ENCODE results near the gene PGBD5.

Gene PGBD5

DNA sequence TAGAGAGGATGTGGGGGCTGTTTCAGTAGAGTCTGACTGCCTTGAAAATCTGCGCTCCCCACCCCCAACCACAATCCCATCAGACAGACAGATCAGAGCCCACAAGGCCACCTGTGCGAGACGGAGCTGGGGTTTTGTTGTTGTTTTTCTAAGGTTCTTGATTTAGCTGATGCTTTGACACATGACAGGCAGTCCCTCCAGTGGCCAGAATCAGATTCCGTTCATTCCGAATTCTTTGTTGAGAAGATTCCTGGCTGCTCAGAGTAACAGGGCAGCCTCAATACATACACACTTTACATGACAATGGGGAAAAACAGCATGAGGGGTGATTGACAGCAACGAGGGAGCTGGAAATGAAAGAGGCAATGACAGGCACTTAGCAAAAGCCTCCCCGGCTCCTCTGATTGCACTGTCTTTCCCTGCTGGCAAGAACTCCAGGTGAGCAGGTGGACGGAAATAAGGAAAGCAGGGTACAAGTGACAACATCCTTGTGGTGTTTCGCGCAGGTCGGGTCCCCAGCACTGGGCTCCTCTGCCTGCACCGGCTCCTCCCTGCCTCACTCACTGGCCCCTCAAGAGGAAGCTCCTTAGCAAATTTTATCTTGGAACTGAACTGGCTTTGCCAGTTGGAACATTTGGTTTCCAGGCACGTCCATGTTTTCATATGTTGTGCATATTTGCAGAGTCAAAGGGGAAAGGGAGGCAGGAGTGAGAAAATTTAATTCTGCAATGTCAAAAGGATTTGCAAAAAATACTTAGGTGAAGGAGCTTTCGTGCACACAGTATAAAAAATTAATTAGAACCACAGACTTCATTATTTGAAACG is 148.7 kb downstream of the PGBD5 start:
- no peak for DNase-seq

DNA sequence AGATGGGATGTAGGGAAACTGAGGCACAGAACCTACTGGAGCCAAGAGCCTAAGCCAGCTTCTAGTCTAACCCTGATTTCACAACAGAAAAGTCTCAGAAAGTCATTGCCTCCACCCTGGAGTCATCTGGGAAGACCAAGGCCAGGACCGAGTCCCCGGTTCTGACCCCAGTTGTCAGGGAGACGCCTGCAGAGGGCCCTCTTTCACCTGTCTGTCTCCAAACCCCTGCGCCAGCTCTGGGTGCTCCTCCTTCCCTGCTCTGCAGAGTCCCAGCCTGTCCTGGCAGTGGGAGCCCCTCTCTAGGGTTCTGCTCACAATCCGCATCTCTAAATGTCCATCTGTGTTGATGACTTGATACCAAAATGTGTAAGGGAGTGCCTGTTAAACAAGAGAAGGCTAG is 149.7 kb downstream of the PGBD5 start:
- DNase-seq = no peak

DNA sequence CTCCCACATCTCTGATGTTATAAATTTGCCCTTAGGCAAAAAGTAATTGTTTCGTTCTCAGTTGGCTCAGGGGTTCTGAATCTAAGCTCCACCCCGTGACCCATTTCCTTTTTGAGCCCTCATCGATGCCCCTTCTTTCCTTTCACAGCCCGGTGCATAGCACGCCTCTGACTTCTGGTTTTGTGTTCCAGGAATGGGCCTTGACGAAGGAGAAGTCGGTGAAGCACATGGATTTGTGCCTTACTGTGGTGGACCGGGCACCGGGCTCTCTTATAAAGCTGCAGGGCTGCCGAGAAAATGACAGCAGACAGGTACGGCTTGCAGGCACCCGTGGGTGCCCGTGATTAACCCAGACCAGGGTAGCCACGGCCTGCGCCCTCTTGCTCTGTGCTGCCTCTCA is 151.9 kb downstream of the PGBD5 start:
- DNase-seq = no peak

DNA sequence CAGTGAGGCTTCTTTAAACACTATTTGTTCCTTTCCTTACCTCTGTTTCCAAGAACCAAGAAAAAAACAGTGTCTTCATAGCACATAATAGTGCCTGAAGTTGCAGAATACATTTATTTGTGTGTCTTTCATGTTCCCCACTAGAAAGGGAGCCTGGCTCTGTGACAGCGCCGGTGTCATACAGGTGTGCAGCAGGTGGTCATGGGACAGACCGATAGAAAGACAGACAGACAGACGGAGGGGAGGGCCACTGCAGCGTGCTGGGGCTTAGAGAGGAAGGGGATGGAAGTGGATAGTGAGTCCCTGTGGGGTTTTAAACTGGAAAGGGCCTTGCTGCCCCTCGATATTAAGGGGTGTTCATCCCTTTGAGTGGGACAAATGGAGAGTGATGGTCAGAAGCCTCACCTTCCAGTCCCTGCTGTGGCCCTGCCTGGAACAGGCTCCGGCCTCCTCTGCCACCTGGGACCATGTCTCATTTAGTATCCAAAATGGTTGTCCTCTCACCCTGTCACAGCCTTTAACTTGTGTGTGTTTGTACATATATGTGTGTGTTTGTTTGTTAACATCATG is 152.9 kb downstream of the PGBD5 start:
- DNase-seq = no peak

DNA sequence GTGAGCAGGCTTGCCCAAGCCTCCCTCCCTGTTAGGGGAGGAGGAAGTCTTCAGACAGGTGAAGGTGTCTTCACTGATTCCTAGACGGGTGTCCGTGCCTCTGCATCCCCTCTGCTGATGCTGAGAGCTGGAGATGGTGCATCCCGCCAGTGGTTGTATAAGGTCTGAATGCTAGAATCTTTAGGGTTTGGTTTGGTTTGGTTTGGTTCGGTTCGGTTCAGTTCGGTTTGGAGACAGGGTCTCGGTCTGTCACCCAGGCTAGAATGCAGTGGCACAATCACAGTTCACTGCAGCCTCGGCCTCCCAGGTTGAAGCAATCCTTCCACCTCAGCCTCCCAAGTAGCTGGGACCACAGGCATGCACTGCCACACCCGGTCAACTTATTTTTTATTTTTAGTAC is 153.6 kb downstream of the PGBD5 start:
- DNase-seq = no peak

DNA sequence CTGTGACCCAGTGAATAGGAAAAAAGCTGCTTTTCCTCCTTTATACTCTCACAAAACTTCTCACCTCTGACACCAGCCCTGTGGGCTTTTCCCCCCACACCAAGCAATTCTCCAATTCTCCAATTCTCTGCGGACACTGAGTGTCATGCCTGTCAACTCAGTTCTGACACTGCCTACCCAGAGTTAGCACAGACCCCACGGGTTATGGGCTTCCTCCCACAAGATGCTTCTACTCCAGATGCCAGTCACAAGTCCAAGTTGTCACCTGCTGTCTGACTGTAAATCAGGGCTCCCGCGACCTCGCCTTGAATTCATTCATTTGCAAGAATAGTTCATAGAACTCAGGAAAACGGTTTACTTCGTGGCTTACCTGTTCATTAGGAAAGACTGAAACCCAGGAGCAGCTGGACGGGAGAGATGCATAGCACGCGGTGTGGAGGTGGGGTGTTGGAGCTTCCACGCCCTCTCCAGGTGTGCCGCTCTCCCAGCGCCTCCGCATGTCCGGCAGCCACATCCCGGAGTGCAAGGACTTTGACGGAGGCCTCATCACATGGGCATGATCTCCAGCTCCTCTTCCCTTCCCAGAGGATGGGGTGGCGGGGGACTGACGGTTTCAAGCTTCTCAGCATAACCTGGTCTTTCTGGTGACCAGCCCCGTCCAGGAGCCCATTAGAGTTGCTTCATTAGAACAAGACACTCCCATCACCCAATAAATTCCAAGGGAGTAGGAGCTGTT is 154.7 kb downstream of the PGBD5 start:
- DNase-seq = no peak

DNA sequence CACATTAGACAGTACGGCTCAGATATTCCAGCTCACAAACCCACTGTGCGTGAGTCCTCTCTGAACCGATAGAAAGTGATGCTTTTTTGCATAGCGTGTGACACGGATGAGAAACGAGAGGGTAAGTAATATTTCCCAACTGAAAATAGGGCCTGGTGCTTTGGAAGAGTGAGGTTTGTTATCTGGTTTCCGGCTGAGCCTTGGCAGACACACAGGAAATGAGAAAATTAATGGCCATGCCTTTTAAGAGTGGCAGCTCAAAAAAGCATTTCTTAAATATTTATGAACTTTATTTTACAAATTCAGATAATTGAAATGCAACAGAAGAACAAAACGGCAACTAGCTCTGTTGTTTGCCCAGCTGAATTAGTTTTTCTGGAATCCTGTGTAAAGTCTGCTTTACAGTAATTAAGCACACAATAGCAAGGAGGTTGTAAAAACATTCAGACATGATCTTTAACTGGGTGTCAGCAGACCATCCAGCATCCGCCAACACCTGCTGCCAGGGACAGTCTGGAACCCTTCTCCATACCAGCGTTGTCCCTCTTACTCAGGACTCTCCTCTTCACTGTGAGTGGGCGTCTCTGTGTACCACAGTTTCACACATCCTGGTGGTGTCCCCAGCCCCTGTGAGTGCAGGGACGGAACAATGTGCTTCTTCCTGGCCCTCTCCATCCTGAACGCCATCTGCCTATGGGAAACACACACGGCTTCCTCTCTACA is 155.4 kb downstream of the PGBD5 start:
- peak; percentile 6 for DNase-seq

DNA sequence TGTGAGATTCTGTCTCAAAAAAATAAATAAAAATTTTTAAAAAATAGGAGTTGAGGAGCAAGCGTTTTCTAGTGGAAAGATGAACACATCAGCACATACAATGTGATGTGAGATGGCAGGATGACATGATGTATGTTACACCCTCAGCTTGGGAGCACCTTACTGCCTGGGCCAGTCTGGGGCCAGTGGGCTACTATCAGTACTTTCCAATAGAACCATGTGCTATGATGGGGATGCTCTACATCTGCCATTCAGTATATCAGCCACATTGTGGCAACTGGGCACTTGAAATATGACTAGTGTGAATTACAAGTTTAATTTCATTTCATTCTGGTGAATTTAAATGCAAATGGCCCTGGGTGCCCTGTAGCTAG is 156.0 kb downstream of the PGBD5 start:
- no peak for DNase-seq

DNA sequence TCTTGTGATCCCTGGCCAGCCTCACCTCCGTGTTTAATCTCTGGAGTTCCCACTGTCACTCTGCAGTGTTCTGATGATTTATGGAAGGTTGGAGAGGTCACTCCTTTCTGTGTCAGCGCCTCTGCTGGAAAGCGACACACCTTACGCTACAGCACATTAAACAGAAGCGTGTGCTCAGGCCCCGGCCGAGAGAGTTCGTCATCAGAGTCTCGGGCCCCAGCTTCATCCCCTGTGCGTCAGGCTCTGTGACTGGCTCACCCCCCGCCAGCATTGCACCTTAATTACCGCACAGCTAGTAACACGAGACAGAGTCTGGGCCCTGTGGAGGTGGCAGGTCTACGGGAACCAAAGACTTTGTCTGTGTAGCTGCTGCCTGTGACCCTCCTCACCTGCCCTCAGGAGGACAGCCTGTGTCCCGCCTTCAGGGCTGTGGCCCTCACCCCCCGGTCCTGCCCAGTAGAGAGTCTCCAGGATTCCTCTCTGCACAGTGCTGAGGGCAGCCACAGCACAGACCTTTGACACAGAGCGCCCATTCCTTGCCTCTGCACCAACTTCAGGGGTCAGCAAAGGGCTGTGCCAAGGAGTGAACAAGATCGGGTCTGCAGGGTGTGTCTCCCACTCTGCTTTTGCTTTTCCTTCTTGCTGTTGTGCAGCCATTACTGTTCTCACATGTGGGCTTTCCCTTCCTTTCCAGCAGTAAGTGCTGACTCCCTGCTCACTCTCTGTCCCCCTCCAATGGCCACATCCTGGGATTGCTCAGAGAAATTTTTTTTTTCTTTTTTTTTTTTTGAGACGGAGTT is 157.6 kb downstream of the PGBD5 start:
- no peak for DNase-seq

DNA sequence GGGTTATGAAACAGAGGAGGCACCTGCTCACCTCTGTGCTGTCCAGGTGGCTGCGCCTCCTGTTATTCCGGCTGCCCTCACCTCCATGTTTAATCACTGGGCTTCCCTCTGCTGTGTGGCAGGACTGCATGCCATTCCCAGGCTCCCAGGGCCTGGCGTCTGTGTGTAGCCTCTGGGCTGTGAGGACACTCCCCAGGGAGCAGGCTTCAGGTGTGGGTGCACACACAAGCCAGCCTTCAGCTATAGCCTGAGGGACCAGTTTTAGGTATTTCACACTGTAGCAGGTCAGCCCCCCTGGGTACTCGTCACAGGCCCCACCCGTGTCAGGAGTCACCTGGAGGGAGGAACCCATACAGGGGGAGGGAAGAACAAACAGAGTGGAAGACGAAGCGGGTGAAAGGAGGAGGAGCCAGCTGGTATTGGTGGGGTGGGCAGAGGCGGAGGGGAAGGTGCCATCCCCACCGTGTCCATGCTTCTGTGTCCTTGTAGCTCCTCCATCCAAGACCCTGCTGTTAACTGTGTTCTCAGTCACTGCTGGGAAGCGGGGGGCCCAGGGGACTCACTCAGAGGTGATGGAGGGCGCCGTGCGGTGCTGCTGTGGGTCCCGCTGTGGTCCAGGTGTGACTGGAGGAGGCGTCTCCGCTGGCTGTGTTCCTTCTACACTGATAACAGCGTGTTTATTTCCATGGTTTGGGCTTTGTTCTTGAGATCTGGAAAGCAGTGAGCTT is 158.6 kb downstream of the PGBD5 start:
- no peak for DNase-seq

DNA sequence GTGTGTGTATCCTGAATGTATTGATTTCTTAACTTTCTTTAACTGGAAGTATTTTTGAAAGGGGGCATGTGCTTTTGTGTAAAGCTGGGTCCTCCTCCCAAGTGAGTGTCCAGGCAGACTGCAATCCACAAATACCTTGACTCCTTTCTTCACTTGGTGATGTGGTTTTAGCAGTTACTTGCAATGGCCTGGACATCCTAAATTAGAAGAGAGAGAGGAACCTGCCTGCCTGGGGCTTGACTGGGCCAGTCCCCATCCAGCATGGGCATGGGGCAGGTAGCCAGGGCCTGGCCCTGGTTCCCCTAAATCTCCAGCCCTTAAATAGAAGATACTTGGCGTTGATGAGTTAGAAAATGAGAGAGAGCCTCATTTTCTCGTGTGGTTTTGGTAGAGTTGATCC is 159.7 kb downstream of the PGBD5 start:
- no peak for DNase-seq

DNA sequence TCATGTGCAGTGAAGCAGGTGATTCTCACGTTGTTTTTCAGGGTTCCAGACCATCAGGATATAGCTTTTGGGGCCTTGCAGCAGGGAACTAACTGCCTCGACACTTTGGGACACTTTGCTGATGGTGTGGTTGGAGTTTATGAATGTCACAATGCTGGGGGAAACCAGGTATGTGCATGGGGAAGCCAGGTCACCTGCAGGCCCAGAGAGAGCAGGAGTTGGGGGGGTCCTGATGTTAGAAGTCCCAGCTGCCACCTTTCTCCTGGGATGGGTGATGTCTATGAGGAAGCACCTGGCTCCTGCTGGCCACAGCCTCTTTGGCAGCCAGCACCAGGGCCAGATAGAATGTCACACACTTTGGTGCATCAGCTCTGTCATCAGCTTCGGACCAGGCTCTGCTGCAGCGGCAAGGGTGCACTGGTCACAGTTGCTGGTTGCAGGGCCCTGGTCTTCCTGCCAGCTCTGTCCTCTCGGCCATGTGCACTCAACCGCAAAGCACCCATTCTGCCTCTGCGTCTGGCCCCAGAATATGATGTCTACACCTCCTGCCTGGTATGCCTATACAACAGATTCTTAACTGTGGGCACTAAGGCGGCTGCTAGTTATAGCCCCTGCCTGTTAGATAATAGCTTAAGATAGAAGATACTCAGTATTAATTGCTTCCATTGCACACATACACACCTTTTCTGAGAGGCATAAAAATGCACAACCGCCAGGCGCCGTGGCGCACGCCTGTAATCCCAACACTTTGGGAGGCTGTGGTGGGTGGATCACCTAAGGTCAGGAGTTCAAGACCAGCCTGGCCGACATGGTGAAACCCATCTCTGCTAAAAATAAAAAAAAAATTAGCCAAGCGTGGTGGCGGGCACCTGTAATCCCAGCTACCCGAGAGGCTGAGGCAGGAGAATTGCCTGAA is 160.7 kb downstream of the PGBD5 start:
- DNase-seq = no peak

Data from CD4-positive, alpha-beta T cell treated with Interleukin-21 for 1 hour (primary cell).